Hepatocyte (in vitro differentiated cells): ENCODE data around the gene TMEM240.

Experiments used
- EZH2 ChIP-seq: fragments of 200-600 bp; sonication (generic); IDR thresholded peaks from 2 replicates; pipeline ENCODE4 v1.6.1; 2016; ENCODE audit warnings: antibody characterized with exemption, mild to moderate bottlenecking, borderline replicate concordance
- EZH2phosphoT487 ChIP-seq: fragments of 200-600 bp; sonication (generic); IDR thresholded peaks from one replicate; pipeline ENCODE4 v1.6.1; 2018; ENCODE audit warnings: antibody characterized with exemption, mild to moderate bottlenecking, low read depth, moderate library complexity; ENCODE audit not compliant: unreplicated experiment, severe bottlenecking
- TF ChIP-seq, protein P1 (sequence below): fragments of 200-600 bp; sonication (generic); IDR thresholded peaks from 2 replicates; pipeline ENCODE4 v1.5.1; 2016; ENCODE audit warnings: antibody characterized with exemption, mild to moderate bottlenecking; ENCODE audit not compliant: poor library complexity

DNA sequence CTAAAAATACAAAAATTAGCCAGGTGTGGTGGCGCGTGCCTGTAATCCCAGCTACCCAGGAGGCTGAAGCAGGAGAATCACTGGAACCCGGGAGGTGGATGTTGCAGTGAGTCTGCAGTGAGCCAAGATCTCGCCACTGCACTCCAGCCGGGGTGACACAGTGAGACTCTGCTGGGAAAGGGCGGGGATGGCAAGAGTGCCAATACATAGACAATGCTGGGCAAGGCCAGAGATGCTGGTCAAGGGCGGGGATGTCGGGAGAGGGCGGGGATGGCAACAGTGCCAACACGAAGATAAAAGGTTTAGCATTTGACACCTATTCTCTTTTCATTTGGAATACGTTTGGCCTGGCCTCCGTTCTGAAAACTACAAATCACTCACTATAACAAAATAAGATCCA, 23.3 kb upstream of the TMEM240 start:
- TF ChIP-seq, protein P1, sequence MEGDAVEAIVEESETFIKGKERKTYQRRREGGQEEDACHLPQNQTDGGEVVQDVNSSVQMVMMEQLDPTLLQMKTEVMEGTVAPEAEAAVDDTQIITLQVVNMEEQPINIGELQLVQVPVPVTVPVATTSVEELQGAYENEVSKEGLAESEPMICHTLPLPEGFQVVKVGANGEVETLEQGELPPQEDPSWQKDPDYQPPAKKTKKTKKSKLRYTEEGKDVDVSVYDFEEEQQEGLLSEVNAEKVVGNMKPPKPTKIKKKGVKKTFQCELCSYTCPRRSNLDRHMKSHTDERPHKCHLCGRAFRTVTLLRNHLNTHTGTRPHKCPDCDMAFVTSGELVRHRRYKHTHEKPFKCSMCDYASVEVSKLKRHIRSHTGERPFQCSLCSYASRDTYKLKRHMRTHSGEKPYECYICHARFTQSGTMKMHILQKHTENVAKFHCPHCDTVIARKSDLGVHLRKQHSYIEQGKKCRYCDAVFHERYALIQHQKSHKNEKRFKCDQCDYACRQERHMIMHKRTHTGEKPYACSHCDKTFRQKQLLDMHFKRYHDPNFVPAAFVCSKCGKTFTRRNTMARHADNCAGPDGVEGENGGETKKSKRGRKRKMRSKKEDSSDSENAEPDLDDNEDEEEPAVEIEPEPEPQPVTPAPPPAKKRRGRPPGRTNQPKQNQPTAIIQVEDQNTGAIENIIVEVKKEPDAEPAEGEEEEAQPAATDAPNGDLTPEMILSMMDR: no peak
- TF ChIP-seq EZH2phosphoT487 (no peak), EZH2 (no peak)
